K562 (cell line): ENCODE data around the gene FAM3C. TPM values are rescaled to one million over a fixed set of nuclear protein-coding genes. Genes with fewer than 3 reads are reported as not detected.

Experiments
- ATAC-seq: fragments of 200-7000 bp; cut with Tn5 transposase; 3 replicates; pipeline ENCODE4 v1.9.1; 2020; ENCODE audit warnings: moderate library complexity
- BruUV-seq: library from RNA; stranded (reverse); fragments of 400-500 nt; replicated peaks from 2 replicates; lab custom pipeline; 2021; lab: Mats Ljungman, UMichigan
- CTCF ChIA-PET: fragments of 300-600 bp; formaldehyde crosslinking; extraction: SDS; loops from one replicate; lab custom pipeline; 2021; ENCODE audit warnings: low intra/inter-chr PET ratio; lab: Yijun Ruan, JAX
- POLR2A ChIA-PET: fragments of 300-600, 350-650 bp; sonication (Branson Sonifier 250); formaldehyde crosslinking; extraction: SDS; loops from one replicate; lab custom pipeline; 2021; ENCODE audit warnings: antibody characterized with exemption, inconsistent platforms; lab: Yijun Ruan, JAX
- DNase-seq, 4 experiments: peaks; one replicate each; pipeline versions ENCODE4 v3.0.0 to v3.0.0-alpha.2; 2011 to 2018; ENCODE audit warnings: low spot score in 3 of 4, mixed read lengths in 3 of 4; ENCODE audit errors: extremely low read depth in 1 of 4
- FAIRE-seq: peaks from 2 replicates; lab custom pipeline; 2011; peaks lifted over from hg19 to GRCh38; lab: Jason Lieb, UNC
- H2AFZ ChIP-seq: 2 replicates; pipeline ENCODE4 v1.6.0; 2011; ENCODE audit warnings: low read depth, low read length, control low read depth, inconsistent platforms
- H3K27ac ChIP-seq: fragments of 200-600 bp; 3 replicates; pipeline ENCODE4 v1.8.0; 2011; ENCODE audit warnings: low read depth, mild to moderate bottlenecking, control low read depth, inconsistent platforms, low read length, moderate library complexity, mixed read lengths; ENCODE audit errors: extremely low read depth
- H3K27me3 ChIP-seq, 2 experiments: fragments of 300-600 bp in 1 of 2; 2 replicates in 1 of 2; 3 replicates in 1 of 2; pipeline versions ENCODE4 v1.6.0 to v1.8.0; 2011; ENCODE audit warnings: inconsistent platforms in 2 of 2, low read length in 2 of 2, mild to moderate bottlenecking in 1 of 2, mixed read lengths in 1 of 2, moderate library complexity in 1 of 2; ENCODE audit not compliant: control insufficient read depth in 2 of 2, insufficient read depth in 2 of 2
- H3K36me3 ChIP-seq: fragments of 300-600 bp; 3 replicates; pipeline ENCODE4 v1.8.0; 2011; ENCODE audit warnings: mild to moderate bottlenecking, low read length, inconsistent platforms; ENCODE audit not compliant: control insufficient read depth, insufficient read depth
- H3K4me1 ChIP-seq, 2 experiments: fragments of 200-600 bp in 1 of 2; replicated peaks in 1 of 2; 2 replicates in 1 of 2; 3 replicates in 1 of 2; pipeline versions ENCODE4 v1.5.1 to v1.8.0; 2011; ENCODE audit warnings: inconsistent platforms in 2 of 2, low read length in 2 of 2, mild to moderate bottlenecking in 1 of 2, mixed read lengths in 1 of 2, moderate library complexity in 1 of 2; ENCODE audit not compliant: control insufficient read depth in 2 of 2, insufficient read depth in 2 of 2
- H3K4me2 ChIP-seq: 2 replicates; pipeline ENCODE4 v1.6.1; 2011; ENCODE audit warnings: low read length, control low read depth, inconsistent platforms, mixed read lengths; ENCODE audit not compliant: insufficient read depth
- H3K4me3 ChIP-seq: fragments of 200-600 bp; sonication (generic), shearing (Covaris generic); 2 replicates; pipeline ENCODE4 v1.5.1; 2016; ENCODE audit warnings: control low read depth, inconsistent platforms
- H3K79me2 ChIP-seq: fragments of 200-600 bp; 3 replicates; pipeline ENCODE4 v1.8.0; 2011; ENCODE audit warnings: low read length, inconsistent platforms; ENCODE audit not compliant: control insufficient read depth, insufficient read depth
- H3K9ac ChIP-seq, 2 experiments: 2 replicates each; pipeline versions ENCODE4 v1.6.0 to v1.6.1; 2011; ENCODE audit warnings: low read depth in 2 of 2, low read length in 2 of 2, control low read depth in 1 of 2, inconsistent platforms in 1 of 2, mild to moderate bottlenecking in 1 of 2, mixed read lengths in 1 of 2; ENCODE audit not compliant: insufficient read depth in 1 of 2
- H3K9me1 ChIP-seq: one replicate; pipeline ENCODE4 v1.6.0; 2011; ENCODE audit warnings: inconsistent platforms, mild to moderate bottlenecking, low read length, moderate library complexity; ENCODE audit not compliant: control insufficient read depth, insufficient read depth
- H3K9me3 ChIP-seq: replicated peaks from 2 replicates; pipeline ENCODE4 v1.5.1; 2011; ENCODE audit warnings: low read depth, low read length, inconsistent platforms; ENCODE audit not compliant: control insufficient read depth, insufficient read depth
- H4K20me1 ChIP-seq: replicated peaks from 2 replicates; pipeline ENCODE4 v1.6.1; 2011; ENCODE audit warnings: low read length, inconsistent platforms, mixed read lengths; ENCODE audit not compliant: control insufficient read depth, insufficient read depth
- HOMEZ ChIP-seq: fragments of 250-450 bp; sonication (Bioruptor Pico); IDR thresholded peaks from 2 replicates; pipeline ENCODE4 v1.4.0; 2020; ENCODE audit warnings: mild to moderate bottlenecking, moderate library complexity
- KLF10 ChIP-seq: fragments of 250-450 bp; sonication (Bioruptor Pico); IDR thresholded peaks from 2 replicates; pipeline ENCODE4 v1.6.1; 2021; ENCODE audit warnings: matching md5 sums
- MYNN ChIP-seq, 2 experiments: sonication (generic); formaldehyde crosslinking in 1 of 2; IDR thresholded peaks; 2 replicates each; pipeline versions ENCODE4 v1.5.0 to v1.6.1; 2016 to 2020; ENCODE audit warnings: antibody characterized with exemption in 1 of 2, missing genetic modification reagents in 1 of 2
- NFIC ChIP-seq: fragments of 450-650 bp; IDR thresholded peaks from 2 replicates; pipeline ENCODE4 v1.6.1; 2017; ENCODE audit warnings: mild to moderate bottlenecking, inconsistent platforms
- POLR2AphosphoS5 ChIP-seq: IDR thresholded peaks from 2 replicates; pipeline ENCODE4 v1.6.1; 2011; ENCODE audit warnings: mild to moderate bottlenecking, low read depth, low read length, moderate library complexity; ENCODE audit not compliant: control insufficient read depth, insufficient read depth
- WGBS: fragments of 100-300 bp; shearing (Covaris generic); methylation state at CpG from one replicate; pipeline ENCODE4 v1.1.6; 2016; ENCODE audit warnings: low coverage, mixed read lengths; ENCODE audit not compliant: insufficient coverage; ENCODE audit errors: missing lambda C conversion rate; 5-methylcytosine and 5-hydroxymethylcytosine counted together
- in situ Hi-C: fragments of 300-500 bp; cut with MboI; formaldehyde crosslinking; loops from 4 replicates; pipeline ENCODE4 v1.15.0; 2018; ENCODE audit warnings: inconsistent platforms, mixed read lengths
- intact Hi-C: fragments of 100-400 bp; cut with micrococcal nuclease; formaldehyde crosslinking; loops from 2 replicates; pipeline ENCODE4 v1.14.2; 2022
- polyA plus RNA-seq, 8 experiments: library from polyadenylated mRNA; depleted of rRNA in 4 of 8; stranded (reverse) in 5 of 8; unstranded in 3 of 8; fragments of >200 nt; fragmentation: Nextera tagmentation in 2 of 8; fragmentation: Illumina TruSeq in 1 of 8; extraction: Ambion mirVana in 2 of 8; extraction: Trizol in 1 of 8; gene quantifications; 2 replicates each; pipeline versions ENCODE4 v1.2.1 to v1.2.3, GENCODE V29; 2011 to 2014; ENCODE audit warnings: inconsistent platforms in 1 of 8, missing spikeins in 1 of 8
- total RNA-seq, 7 experiments: library from RNA; depleted of rRNA in 6 of 7; stranded (reverse); fragments of >200 nt in 6 of 7; fragmentation: Illumina TruSeq in 2 of 7; extraction: Trizol in 2 of 7; gene quantifications; 2 replicates each; pipeline versions ENCODE4 v1.2.1 to v1.2.3, GENCODE V29; 2011 to 2021; ENCODE audit warnings: low replicate concordance in 1 of 7

Gene FAM3C
- total and polyA plus RNA-seq, 9 of the 15 experiments (the other 6 are each of a cell fraction or from before 2014, with no cell fraction given) = 10.6 to 42.6 (median 30.0) TPM

DNA sequence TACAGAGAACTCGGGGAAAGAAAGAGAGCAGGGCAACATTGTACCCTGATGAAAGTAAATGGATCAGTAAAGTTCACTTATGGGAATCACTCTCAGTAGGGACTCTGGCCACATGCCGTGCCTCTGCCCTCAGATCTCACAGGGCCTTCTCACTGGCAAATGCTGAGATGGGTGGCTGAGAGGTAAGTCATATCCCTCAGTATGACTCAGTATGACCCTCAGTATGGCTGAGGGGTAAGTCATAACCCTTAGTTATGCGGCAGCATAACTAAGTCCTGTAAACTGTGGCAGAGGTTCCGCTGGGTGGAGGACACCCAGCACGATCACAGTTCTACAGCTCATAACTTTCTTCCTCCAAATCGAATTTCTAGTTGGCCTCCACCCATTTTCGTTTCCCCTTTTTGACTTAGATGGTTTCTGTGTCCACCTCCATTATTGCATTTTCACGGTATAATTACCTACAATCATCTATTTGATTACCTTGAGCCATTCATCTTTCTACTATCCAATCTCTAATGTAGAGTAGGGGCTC lies 93.8 kb downstream of the FAM3C start (continued):
- 0 out of 2 replicates have a peak, but pooled peaks have one; percentile 39 for TF ChIP-seq POLR2AphosphoS5
- 0 out of 2 replicates have a peak, but pooled peaks have one; percentile 34 for TF ChIP-seq KLF10
- peak; percentile 1; the same call in 1 of the 2 replicates for TF ChIP-seq MYNN (IDR thresholded peaks at IDR 0.05)
- TF ChIP-seq MYNN (CRISPR knock-in tag; IDR thresholded peaks at IDR 0.05) = no peak

- Histone ChIP-seq H3K4me2 (no peak overlapping the region), H3K36me3 (peaks cover 31% of the 10 kb centered on the region; the same call in 2 of the 3 replicates), H3K4me3 (no peak overlapping the region), H3K9me1 (no peaks in the 10 kb centered on the region), H2AFZ (no peak overlapping the region), H4K20me1 (no peaks in the 10 kb centered on the region), H3K79me2 (no peaks in the 10 kb centered on the region), H3K4me1 (no peaks in the 10 kb centered on the region), H3K9ac (no peak overlapping the region), H3K27me3 (no peaks in the 10 kb centered on the region), H3K27ac (no peak overlapping the region), H3K9me3 (no peaks in the 10 kb centered on the region)
- ChIA-PET POLR2A (interaction anchor here (1.1 kb wide), 1 partner anchor 12 kb away, joined by 3 read pairs; no protein-coding TSS in a partner anchor), CTCF (no interaction called here)
- FAIRE-seq = no peak
- DNase-seq = no peak
- intact Hi-C loops = no loop called here
- WGBS = 64% methylated on average over 9 of the region's 9 CpGs
- in situ Hi-C loops = no loop called here
- ATAC-seq = peak; percentile 20
- BruUV-seq = no TSS peak
- peak; percentile 40 for TF ChIP-seq NFIC
- TF ChIP-seq MYNN (IDR thresholded peaks at IDR 0.05) = no peak
- TF ChIP-seq MYNN (CRISPR knock-in tag; IDR thresholded peaks at IDR 0.05) = no peak
- no peak for TF ChIP-seq HOMEZ (CRISPR knock-in tag)
Measured at GRCh38 chr7:121301446-121302213, 94.5 kb downstream of the FAM3C start.
